Gastroesophageal sphincter (tissue), 4 donors: Measurements from ENCODE around the gene HUS1. TPM values are rescaled to one million over a fixed set of nuclear protein-coding genes. Genes with fewer than 3 reads are reported as not detected.

Experiments used
- ATAC-seq: fragments of 150-250 bp; one replicate; pipeline ENCODE4 v1.9.1; 2016; ENCODE audit warnings: mild to moderate bottlenecking, moderate library complexity
- H3K27ac ChIP-seq, 4 donors: fragments of 200-600 bp; sonication (generic) in 3 of 4; 1 replicate in 3 of 4; 2 replicates in 1 of 4; pipeline ENCODE4 v1.5.1; 2016 to 2019
- H3K27me3 ChIP-seq: fragments of 200-600 bp; sonication (generic); one replicate; pipeline ENCODE4 v1.5.1; 2019
- H3K36me3 ChIP-seq, 2 donors: fragments of 200-600 bp; sonication (generic); one replicate each; pipeline ENCODE4 v1.5.1; 2019; ENCODE audit warnings: control low read depth in 1 of 2
- H3K4me1 ChIP-seq, 3 donors: fragments of 200-600 bp; sonication (generic); 1 replicate in 2 of 3; 2 replicates in 1 of 3; pipeline ENCODE4 v1.5.1; 2016 to 2019; ENCODE audit warnings: control low read depth in 2 of 3
- H3K4me3 ChIP-seq, 2 donors: fragments of 200-600 bp; sonication (generic); one replicate each; pipeline ENCODE4 v1.5.1; 2019; ENCODE audit warnings: mild to moderate bottlenecking in 1 of 2, moderate library complexity in 1 of 2
- H3K9me3 ChIP-seq, 3 donors: fragments of 200-600 bp; sonication (generic); one replicate each; pipeline ENCODE4 v1.5.1; 2017 to 2019; ENCODE audit warnings: control low read depth in 2 of 3
- EP300 ChIP-seq: sonication (generic); formaldehyde crosslinking; IDR thresholded peaks from one replicate; pipeline ENCODE4 v1.6.1; 2017; ENCODE audit warnings: antibody characterized with exemption, mild to moderate bottlenecking
- POLR2A ChIP-seq, 2 donors: fragments of 450-650 bp; IDR thresholded peaks; one replicate each; pipeline ENCODE4 v1.6.1; 2017; ENCODE audit warnings: antibody characterized with exemption in 2 of 2, mild to moderate bottlenecking in 2 of 2, moderate library complexity in 1 of 2
- POLR2AphosphoS5 ChIP-seq: sonication (generic); formaldehyde crosslinking; IDR thresholded peaks from one replicate; pipeline ENCODE4 v1.6.1; 2017; ENCODE audit warnings: antibody characterized with exemption
- WGBS, 2 donors: methylation state at CpG; one replicate each; pipeline ENCODE4 v1.1.5; 2018; ENCODE audit warnings: low coverage in 1 of 2; 5-methylcytosine and 5-hydroxymethylcytosine counted together
- total RNA-seq, 4 donors: library from RNA; depleted of rRNA; stranded (reverse); fragments of >200 nt; gene quantifications; one replicate each; pipeline ENCODE4 v1.1.0, GENCODE V29; 2016
- TF ChIP-seq, protein P1 (sequence below), 4 experiments: fragments of 200-600 bp in 2 of 4; fragments of 450-650 bp in 2 of 4; sonication (generic) in 1 of 4; IDR thresholded peaks; one replicate each; pipeline ENCODE4 v1.5.1; 2017 to 2019; ENCODE audit warnings: antibody characterized with exemption in 4 of 4, mild to moderate bottlenecking in 2 of 4, moderate library complexity in 2 of 4

Gene HUS1
- total RNA-seq, 4 donors from 2014 or later = 13.7 to 32.7 (median 19.7) TPM

DNA sequence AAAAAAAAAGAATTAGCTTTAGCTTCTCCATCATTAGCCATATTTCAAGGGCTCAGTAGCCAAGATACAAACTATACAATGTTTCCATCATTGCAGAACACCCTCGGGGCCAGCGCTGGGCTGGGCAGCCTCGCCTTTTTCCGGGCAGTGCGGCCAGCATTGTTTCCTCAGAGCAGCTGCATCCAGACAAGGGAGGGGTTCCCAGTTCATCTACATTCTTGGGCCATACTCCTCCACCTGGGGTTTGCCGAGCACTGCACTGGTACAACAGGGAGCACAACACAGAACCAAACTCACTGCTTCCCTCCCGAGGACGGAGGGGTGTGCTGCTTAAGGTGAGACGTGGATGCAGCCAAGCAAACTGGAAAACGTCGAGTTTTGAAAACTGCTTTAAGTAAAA, 28.7 kb downstream of the HUS1 start:
- Histone ChIP-seq H3K4me1 (no peaks in the 10 kb centered on the region), H3K4me3 (no peak overlapping the region), H3K27ac (no peak overlapping the region), H3K36me3 (peaks cover 0 to 20% of the 10 kb centered on the region in 2 donors), H3K27me3 (no peaks in the 10 kb centered on the region), H3K9me3 (no peaks in the 10 kb centered on the region)
- TF ChIP-seq POLR2A (IDR thresholded peaks at IDR 0.05) = no peak
- TF ChIP-seq POLR2AphosphoS5 = peak; percentile 24
- TF ChIP-seq, protein P1, sequence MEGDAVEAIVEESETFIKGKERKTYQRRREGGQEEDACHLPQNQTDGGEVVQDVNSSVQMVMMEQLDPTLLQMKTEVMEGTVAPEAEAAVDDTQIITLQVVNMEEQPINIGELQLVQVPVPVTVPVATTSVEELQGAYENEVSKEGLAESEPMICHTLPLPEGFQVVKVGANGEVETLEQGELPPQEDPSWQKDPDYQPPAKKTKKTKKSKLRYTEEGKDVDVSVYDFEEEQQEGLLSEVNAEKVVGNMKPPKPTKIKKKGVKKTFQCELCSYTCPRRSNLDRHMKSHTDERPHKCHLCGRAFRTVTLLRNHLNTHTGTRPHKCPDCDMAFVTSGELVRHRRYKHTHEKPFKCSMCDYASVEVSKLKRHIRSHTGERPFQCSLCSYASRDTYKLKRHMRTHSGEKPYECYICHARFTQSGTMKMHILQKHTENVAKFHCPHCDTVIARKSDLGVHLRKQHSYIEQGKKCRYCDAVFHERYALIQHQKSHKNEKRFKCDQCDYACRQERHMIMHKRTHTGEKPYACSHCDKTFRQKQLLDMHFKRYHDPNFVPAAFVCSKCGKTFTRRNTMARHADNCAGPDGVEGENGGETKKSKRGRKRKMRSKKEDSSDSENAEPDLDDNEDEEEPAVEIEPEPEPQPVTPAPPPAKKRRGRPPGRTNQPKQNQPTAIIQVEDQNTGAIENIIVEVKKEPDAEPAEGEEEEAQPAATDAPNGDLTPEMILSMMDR (IDR thresholded peaks at IDR 0.05) = peak in 1 of 4 experiments; percentile 3
- no peak for TF ChIP-seq EP300
- peak; percentile 53 for ATAC-seq
- 62 to 70% methylated on average over 5 to 8 of the region's 11 CpGs for WGBS, 2 donors

DNA sequence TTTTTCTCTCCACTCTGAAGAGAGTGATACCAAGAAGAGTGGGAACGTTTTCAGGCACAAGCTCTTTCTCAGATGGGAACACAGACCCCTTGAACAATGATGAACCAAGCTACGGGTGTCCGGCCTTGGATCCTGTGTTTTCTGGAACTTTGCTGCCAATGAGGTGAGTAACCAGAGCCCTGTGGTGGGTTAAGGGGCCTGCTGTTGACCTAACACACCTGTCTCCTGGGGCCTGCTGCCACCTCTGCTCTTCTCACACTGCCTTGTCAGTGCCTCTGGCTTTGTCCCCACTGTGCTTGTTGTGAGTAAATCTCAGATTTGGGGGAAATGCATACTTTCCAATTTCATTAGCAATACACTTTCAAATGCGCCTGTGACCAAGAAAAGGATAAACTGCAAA, 29.7 kb downstream of the HUS1 start:
- ATAC-seq = no peak

DNA sequence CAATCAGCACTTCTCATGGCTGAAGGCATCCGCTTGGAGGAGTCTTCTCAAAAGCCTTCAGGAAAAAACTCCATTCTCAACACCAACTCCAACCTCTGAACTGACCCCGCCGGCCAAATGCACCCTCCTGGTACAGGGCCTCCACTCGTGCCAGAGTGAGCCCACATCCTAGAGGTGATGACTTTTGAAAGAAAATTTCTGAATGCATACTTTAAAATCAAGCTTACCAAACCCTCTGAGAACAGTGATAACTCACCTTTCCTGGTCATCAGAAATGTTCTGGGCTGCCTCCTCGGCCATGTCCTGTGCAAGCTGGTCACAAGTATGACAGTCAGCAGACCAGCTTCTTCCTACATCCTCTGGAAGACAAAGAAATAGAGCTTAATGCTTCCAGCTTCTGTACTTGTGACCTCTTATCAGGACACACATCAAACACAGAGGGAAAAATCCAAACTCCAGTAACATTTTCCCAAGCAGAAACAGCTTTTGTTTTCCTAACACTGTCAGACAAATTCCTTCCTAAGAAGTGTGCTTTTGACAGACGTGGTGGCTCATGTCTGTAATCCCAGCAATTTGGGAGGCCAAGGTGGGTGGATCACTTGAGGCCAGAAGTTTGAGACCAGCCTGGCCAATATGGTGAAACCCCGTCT, 31.1 kb downstream of the HUS1 start, which contains the start of gene PKD1L1:
Gene PKD1L1 (minus strand): TSS at position 326 of the 650 bp plus-strand sequence. CDS start 26 bp downstream, at position 300.
- H3K27me3 ChIP-seq = no peaks in the 10 kb centered on the region
- no peak for ATAC-seq
- TF ChIP-seq POLR2A (IDR thresholded peaks at IDR 0.05) = no peak
- no peak within 1 kb of the TSS for H3K4me3 ChIP-seq
- H3K4me1 ChIP-seq = no peaks in the 10 kb centered on the region
- H3K27ac ChIP-seq = peak within 1 kb of the TSS in 3 of 4 donors; percentile 34 to 61 (median 56)
- no peaks in the 10 kb centered on the region for H3K9me3 ChIP-seq
- H3K36me3 ChIP-seq = peaks cover 0 to under 1% of the 10 kb centered on the region in 2 donors
- 83 to 100% methylated on average over 1 to 6 of the region's 7 CpGs for WGBS, 2 donors

More for the DNA sequence above, 29.7 kb downstream of the HUS1 start:
- WGBS, 2 donors = 78 to 80% methylated on average over 4 of the region's 4 CpGs
- Histone ChIP-seq H3K36me3 (peaks cover 0 to 15% of the 10 kb centered on the region in 2 donors), H3K27ac (no peak overlapping the region), H3K4me3 (no peak overlapping the region), H3K9me3 (no peaks in the 10 kb centered on the region), H3K27me3 (no peaks in the 10 kb centered on the region), H3K4me1 (no peaks in the 10 kb centered on the region)
- TF ChIP-seq, protein P1 (IDR thresholded peaks at IDR 0.05) = no peak

DNA sequence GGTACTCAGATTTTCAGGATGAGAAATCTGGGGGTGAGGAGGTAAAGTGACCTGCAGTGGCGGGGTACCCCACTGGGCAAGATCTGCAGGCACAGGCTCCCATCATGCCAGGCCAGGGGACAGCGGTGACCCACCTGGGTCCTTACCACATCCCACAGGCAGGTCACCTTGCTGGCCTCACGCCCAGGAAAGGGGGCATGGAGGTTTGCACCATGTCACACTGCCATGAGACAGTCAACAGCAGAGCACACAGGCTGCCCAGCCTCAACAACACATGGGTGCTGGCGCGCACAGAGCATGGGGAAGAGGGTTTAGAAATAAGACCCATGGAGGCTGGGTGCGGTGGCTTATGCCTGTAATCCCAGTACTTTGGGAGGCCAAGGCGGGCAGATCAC, 32.1 kb downstream of the HUS1 start:
- TF ChIP-seq POLR2A (IDR thresholded peaks at IDR 0.05) = no peak
- TF ChIP-seq EP300 = no peak
- no peak for TF ChIP-seq POLR2AphosphoS5
- TF ChIP-seq, protein P1 (IDR thresholded peaks at IDR 0.05) = no peak
- ATAC-seq = no peak
- peak overlapping the region in 3 of 4 donors; percentile 34 to 61 (median 56) for H3K27ac ChIP-seq
- H3K4me3 ChIP-seq = no peak overlapping the region
- H3K27me3 ChIP-seq = no peaks in the 10 kb centered on the region
- no peaks in the 10 kb centered on the region for H3K9me3 ChIP-seq
- 92% methylated on average over 5 of the region's 7 CpGs; no CpG with 5 or more reads in 1 of the 2 donors for WGBS, 2 donors
- no peaks in the 10 kb centered on the region for H3K4me1 ChIP-seq
- H3K36me3 ChIP-seq = no peaks in the 10 kb centered on the region

DNA sequence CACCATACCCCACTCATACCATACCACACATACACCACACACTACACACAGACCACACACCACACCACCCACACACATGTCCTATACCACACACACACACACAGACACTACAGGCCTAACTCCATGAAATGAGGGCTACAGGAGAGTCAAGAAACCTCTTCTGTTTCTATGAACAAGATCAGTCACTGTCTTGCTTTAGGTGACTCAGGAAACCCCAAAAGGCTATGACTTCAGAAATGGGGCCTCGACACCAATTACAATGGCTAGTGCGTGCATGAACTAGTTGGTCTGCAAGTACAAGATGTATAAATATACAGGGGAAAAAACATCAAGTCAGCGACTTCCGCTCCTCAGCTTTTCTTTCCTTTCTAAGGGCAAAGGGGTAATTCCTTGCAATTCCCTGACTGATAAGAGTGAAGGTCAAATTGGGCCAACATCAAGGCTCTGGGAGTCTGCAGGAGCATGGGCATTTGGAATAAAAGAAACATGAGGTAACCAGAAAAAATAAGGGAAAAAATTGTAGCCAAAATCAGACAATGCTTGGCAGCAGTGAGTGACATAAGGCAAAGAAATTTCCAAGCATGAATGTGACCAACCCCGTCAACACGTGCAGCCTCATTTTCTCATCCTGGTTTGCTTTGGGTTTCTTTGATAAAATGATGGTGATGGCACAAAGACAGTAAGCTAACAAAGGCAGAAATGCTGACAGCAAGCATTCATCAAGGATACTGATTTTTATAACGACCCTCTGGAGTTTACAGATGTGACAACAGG, 32.6 kb downstream of the HUS1 start:
- no peaks in the 10 kb centered on the region for H3K27me3 ChIP-seq
- no peaks in the 10 kb centered on the region for H3K4me1 ChIP-seq
- 68 to 76% methylated on average over 7 of the region's 7 CpGs for WGBS, 2 donors
- H3K27ac ChIP-seq = peak overlapping the region in 3 of 4 donors; percentile 42 to 61 (median 56)
- H3K36me3 ChIP-seq = no peaks in the 10 kb centered on the region
- H3K4me3 ChIP-seq = no peak overlapping the region
- H3K9me3 ChIP-seq = no peaks in the 10 kb centered on the region
- no peak for ATAC-seq
- TF ChIP-seq, protein P1 (IDR thresholded peaks at IDR 0.05) = no peak
- TF ChIP-seq POLR2A (IDR thresholded peaks at IDR 0.05) (no peak), POLR2AphosphoS5 (no peak), EP300 (no peak)
